Sigmoid colon (tissue), 3 donors: ENCODE measurements around the gene CCDC177.

ENCODE experiments used
- CTCF ChIP-seq, 4 experiments: fragments of 450-650 bp in 3 of 4; fragments of 200-600 bp in 1 of 4; IDR thresholded peaks; one replicate each; pipeline ENCODE4 v1.5.1; 2016 to 2019; ENCODE audit warnings: antibody characterized with exemption in 4 of 4, mild to moderate bottlenecking in 3 of 4, moderate library complexity in 2 of 4
- POLR2A ChIP-seq, 2 donors: fragments of 450-650 bp; IDR thresholded peaks; one replicate each; pipeline ENCODE4 v1.6.1; 2016; ENCODE audit warnings: antibody characterized with exemption in 2 of 2, mild to moderate bottlenecking in 2 of 2, moderate library complexity in 2 of 2

GRCh38 chr14:69569859-69570258 is 4.8 kb downstream of the CCDC177 start:
- no peak for TF ChIP-seq CTCF (IDR thresholded peaks at IDR 0.05)
- TF ChIP-seq POLR2A (IDR thresholded peaks at IDR 0.05), result no peak
